ENCODE measurements around the gene UXS1.

GRCh38 chr2:106189764-106190468, 4.2 kb downstream of the UXS1 start:
- TF ChIP-seq CSDC2 (CRISPR knock-in tag; IDR thresholded peaks at IDR 0.05) = no peak
- TF ChIP-seq, protein P1, sequence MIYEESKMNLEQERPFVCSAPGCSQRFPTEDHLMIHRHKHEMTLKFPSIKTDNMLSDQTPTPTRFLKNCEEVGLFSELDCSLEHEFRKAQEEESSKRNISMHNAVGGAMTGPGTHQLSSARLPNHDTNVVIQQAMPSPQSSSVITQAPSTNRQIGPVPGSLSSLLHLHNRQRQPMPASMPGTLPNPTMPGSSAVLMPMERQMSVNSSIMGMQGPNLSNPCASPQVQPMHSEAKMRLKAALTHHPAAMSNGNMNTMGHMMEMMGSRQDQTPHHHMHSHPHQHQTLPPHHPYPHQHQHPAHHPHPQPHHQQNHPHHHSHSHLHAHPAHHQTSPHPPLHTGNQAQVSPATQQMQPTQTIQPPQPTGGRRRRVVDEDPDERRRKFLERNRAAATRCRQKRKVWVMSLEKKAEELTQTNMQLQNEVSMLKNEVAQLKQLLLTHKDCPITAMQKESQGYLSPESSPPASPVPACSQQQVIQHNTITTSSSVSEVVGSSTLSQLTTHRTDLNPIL (CRISPR knock-in tag; IDR thresholded peaks at IDR 0.05; ENCODE audit: low read depth) = no peak
- no peak for TF ChIP-seq ZNF565 (CRISPR knock-in tag; conservative IDR thresholded peaks at IDR 0.05; ENCODE audit: low read depth)
- TF ChIP-seq ISL1 (CRISPR knock-in tag; IDR thresholded peaks at IDR 0.05) = no peak
- TF ChIP-seq ZFP3 (CRISPR knock-in tag; IDR thresholded peaks at IDR 0.05) = no peak
- TF ChIP-seq ARNTL (CRISPR knock-in tag; IDR thresholded peaks at IDR 0.05; ENCODE audit: borderline replicate concordance, low read depth) = no peak
- TF ChIP-seq ESRRG (CRISPR knock-in tag; IDR thresholded peaks at IDR 0.05) = no peak

Data from SK-N-SH treated with all-trans-retinoic acid at 6 μM for 48 hours (cell line).